Measurements from ENCODE around the gene ACYP2. TPM values are rescaled to one million over a fixed set of nuclear protein-coding genes. Genes with fewer than 3 reads are reported as not detected.

Gene ACYP2
- total RNA-seq, 4 donors from 2014 or later, result 1.6 to 77.4 (median 11.4) TPM

GRCh38 chr2:54233832-54234649 lies 118.6 kb downstream of the ACYP2 start:
- Histone ChIP-seq H3K4me1 (no peaks in the 10 kb centered on the region), H3K27ac (no peak overlapping the region), H3K27me3 (no peaks in the 10 kb centered on the region), H3K9me3 (no peaks in the 10 kb centered on the region), H3K4me3 (no peak overlapping the region), H3K36me3 (no peaks in the 10 kb centered on the region)
- intact Hi-C loops (cut with DNase I; ENCODE audit: low total_unique reads) (no loop called here), in situ Hi-C loops (cut with MboI; ENCODE audit: low pct_ligation_motif_present in 1 of 4, low pct_unique_long_range_greater_than_20kb in 1 of 4, low sequenced_read_pairs in 3 of 4) (no loop called here)
- no peak for TF ChIP-seq EP300 (IDR thresholded peaks at IDR 0.05; ENCODE audit: low read depth)
- TF ChIP-seq CTCF (IDR thresholded peaks at IDR 0.05), result no peak
- no peak for TF ChIP-seq POLR2AphosphoS5 (IDR thresholded peaks at IDR 0.05)
- TF ChIP-seq POLR2A (IDR thresholded peaks at IDR 0.05), result no peak
- DNase-seq, result no peak
- WGBS, 2 donors (ENCODE audit: low coverage in 1 of 2), result 53 to 75% methylated on average over 4 of the region's 4 CpGs

GRCh38 chr2:54237428-54237827 lies 122.0 kb downstream of the ACYP2 start:
- in situ Hi-C loops (cut with MboI; ENCODE audit: low pct_ligation_motif_present in 1 of 4, low pct_unique_long_range_greater_than_20kb in 1 of 4, low sequenced_read_pairs in 3 of 4), result no loop called here
- H3K27ac ChIP-seq, result no peak overlapping the region
- no peaks in the 10 kb centered on the region for H3K9me3 ChIP-seq
- no peaks in the 10 kb centered on the region for H3K27me3 ChIP-seq
- intact Hi-C loops (cut with DNase I; ENCODE audit: low total_unique reads), result no loop called here
- H3K36me3 ChIP-seq, result no peaks in the 10 kb centered on the region
- no peak overlapping the region for H3K4me3 ChIP-seq
- DNase-seq, result no peak
- WGBS, 2 donors (ENCODE audit: low coverage in 1 of 2), result 89 to 100% methylated on average over 2 of the region's 2 CpGs
- H3K4me1 ChIP-seq, result no peaks in the 10 kb centered on the region
- TF ChIP-seq CTCF (IDR thresholded peaks at IDR 0.05), result no peak
- no peak for TF ChIP-seq POLR2A (IDR thresholded peaks at IDR 0.05)
- TF ChIP-seq POLR2AphosphoS5 (IDR thresholded peaks at IDR 0.05), result no peak
- no peak for TF ChIP-seq EP300 (IDR thresholded peaks at IDR 0.05; ENCODE audit: low read depth)

- intact Hi-C loops (cut with DNase I; ENCODE audit: low total_unique reads), result no loop called here
- no peak overlapping the region for H3K27ac ChIP-seq
These were observed 124.0 kb downstream of the ACYP2 start for GRCh38 chr2:54239427-54239826.

GRCh38 chr2:54240515-54241469 lies 125.4 kb downstream of the ACYP2 start:
- Histone ChIP-seq H3K27ac (peak overlapping the region in 2 of 4 donors; percentile 44 to 53), H3K4me3 (no peak overlapping the region), H3K9me3 (no peaks in the 10 kb centered on the region), H3K27me3 (no peaks in the 10 kb centered on the region), H3K4me1 (no peaks in the 10 kb centered on the region), H3K36me3 (no peaks in the 10 kb centered on the region)
- no peak for TF ChIP-seq EP300 (IDR thresholded peaks at IDR 0.05; ENCODE audit: low read depth)
- WGBS, 2 donors (ENCODE audit: low coverage in 1 of 2), result 62 to 87% methylated on average over 3 to 5 of the region's 5 CpGs
- in situ Hi-C loops (cut with MboI; ENCODE audit: low pct_ligation_motif_present in 1 of 4, low pct_unique_long_range_greater_than_20kb in 1 of 4, low sequenced_read_pairs in 3 of 4), result no loop called here
- intact Hi-C loops (cut with DNase I; ENCODE audit: low total_unique reads), result no loop called here
- no peak for DNase-seq

More at GRCh38 chr2:54239427-54239826, 124.0 kb downstream of the ACYP2 start:
- H3K9me3 ChIP-seq, result no peaks in the 10 kb centered on the region
- H3K27me3 ChIP-seq, result no peaks in the 10 kb centered on the region
- TF ChIP-seq POLR2A (IDR thresholded peaks at IDR 0.05), result no peak
- no peaks in the 10 kb centered on the region for H3K4me1 ChIP-seq
- 93% methylated on average over 1 of the region's 1 CpG; no CpG with 5 or more reads in 1 of the 2 donors for WGBS, 2 donors (ENCODE audit: low coverage in 1 of 2)
- H3K36me3 ChIP-seq, result no peaks in the 10 kb centered on the region
- in situ Hi-C loops (cut with MboI; ENCODE audit: low pct_ligation_motif_present in 1 of 4, low pct_unique_long_range_greater_than_20kb in 1 of 4, low sequenced_read_pairs in 3 of 4), result no loop called here
- no peak for DNase-seq
- H3K4me3 ChIP-seq, result no peak overlapping the region

GRCh38 chr2:54247115-54247514 lies 131.7 kb downstream of the ACYP2 start:
- Histone ChIP-seq H3K9me3 (no peaks in the 10 kb centered on the region), H3K27me3 (no peaks in the 10 kb centered on the region), H3K4me1 (no peaks in the 10 kb centered on the region), H3K36me3 (no peaks in the 10 kb centered on the region), H3K27ac (no peak overlapping the region), H3K4me3 (no peak overlapping the region)
- no peak for TF ChIP-seq POLR2AphosphoS5 (IDR thresholded peaks at IDR 0.05)
- no peak for TF ChIP-seq POLR2A (IDR thresholded peaks at IDR 0.05)
- TF ChIP-seq EP300 (IDR thresholded peaks at IDR 0.05; ENCODE audit: low read depth), result no peak
- no peak for TF ChIP-seq CTCF (IDR thresholded peaks at IDR 0.05)
- DNase-seq, result no peak
- WGBS, 2 donors (ENCODE audit: low coverage in 1 of 2), result 40 to 52% methylated on average over 1 of the region's 1 CpG
- in situ Hi-C loops (cut with MboI; ENCODE audit: low pct_ligation_motif_present in 1 of 4, low pct_unique_long_range_greater_than_20kb in 1 of 4, low sequenced_read_pairs in 3 of 4) (no loop called here), intact Hi-C loops (cut with DNase I; ENCODE audit: low total_unique reads) (no loop called here)

Data from transverse colon (tissue), 4 donors.